HG02885 (cell line): Measurements from ENCODE around the gene NCAN.
"Not testable (repeated sequence)": the region's sequence is repeated elsewhere in the genome, so short reads cannot be mapped to it uniquely, and the experiment has no call there.

Experiments
- ATAC-seq: cut with Tn5 transposase; IDR thresholded peaks from one replicate; pipeline ENCODE4 v1.9.1; 2021; ENCODE audit warnings: mild to moderate bottlenecking; ENCODE audit not compliant: unreplicated experiment, poor library complexity

The NCAN gene

GRCh38 chr19:19211499-19212420, at the start of gene NCAN:
Gene NCAN (plus strand): TSS chr19:19211958. CDS start chr19:19216954, 4,996 bp downstream.
- ATAC-seq = no peak

GRCh38 chr19:19162495-19162894, 49.3 kb upstream of the NCAN start:
- no peak for ATAC-seq

GRCh38 chr19:19165396-19165795, 46.4 kb upstream of the NCAN start:
- no peak for ATAC-seq

GRCh38 chr19:19167612-19168011, 44.1 kb upstream of the NCAN start:
- no peak for ATAC-seq

- ATAC-seq = peak; percentile 4
Measured at GRCh38 chr19:19169236-19170052, 42.3 kb upstream of the NCAN start.

GRCh38 chr19:19170053-19170872, 41.5 kb upstream of the NCAN start, which contains the start of gene MEF2B:
Gene MEF2B (minus strand): TSS chr19:19170263. CDS start chr19:19150735, 19,528 bp downstream.
- peak; percentile 86 for ATAC-seq

- no peak for ATAC-seq
Measured at GRCh38 chr19:19170873-19171672, 40.7 kb upstream of the NCAN start.

- no peak for ATAC-seq
Measured at GRCh38 chr19:19171821-19172532, 39.8 kb upstream of the NCAN start.

GRCh38 chr19:19173243-19173642, 38.5 kb upstream of the NCAN start:
- not testable (repeated sequence) for ATAC-seq

GRCh38 chr19:19176950-19177349, 34.8 kb upstream of the NCAN start:
- ATAC-seq = no peak

- ATAC-seq = no peak
Measured at GRCh38 chr19:19179548-19180441, 32.0 kb upstream of the NCAN start.

GRCh38 chr19:19181488-19181998, 30.2 kb upstream of the NCAN start:
- no peak for ATAC-seq

- no peak for ATAC-seq
Measured at GRCh38 chr19:19185853-19186740, 25.7 kb upstream of the NCAN start.

GRCh38 chr19:19186742-19187141, 25.0 kb upstream of the NCAN start:
- ATAC-seq = no peak

GRCh38 chr19:19191768-19192077, 20.0 kb upstream of the NCAN start:
- no peak for ATAC-seq

- ATAC-seq = peak; percentile 85
Measured at GRCh38 chr19:19192078-19192882, 19.5 kb upstream of the NCAN start, which contains the start of the genes BORCS8 and RFXANK. Gene BORCS8 (minus strand): TSS chr19:19192152. CDS start chr19:19192117, 35 bp downstream. Gene RFXANK (plus strand): TSS chr19:19192258. CDS start chr19:19193947, 1,689 bp downstream.
